HCT116 (cell line): ENCODE data around the gene GTF3C5.
"Not testable (repeated sequence)": the region's sequence is repeated elsewhere in the genome, so short reads cannot be mapped to it uniquely, and the experiment has no call there.

Experiments
- CBX3 ChIP-seq: IDR thresholded peaks from 2 replicates; pipeline ENCODE4 v1.6.1; 2012; ENCODE audit warnings: low read depth
- CEBPB ChIP-seq: IDR thresholded peaks from 2 replicates; pipeline ENCODE4 v1.6.1; 2012; ENCODE audit warnings: low read depth
- EGR1 ChIP-seq: IDR thresholded peaks from 2 replicates; pipeline ENCODE4 v1.6.1; 2012; ENCODE audit warnings: low read depth
- EZH2 ChIP-seq: fragments of 200-600 bp; sonication (generic); IDR thresholded peaks from 2 replicates; pipeline ENCODE4 v1.6.1; 2017; ENCODE audit warnings: antibody characterized with exemption, mixed run types
- POLR2A ChIP-seq: IDR thresholded peaks from 2 replicates; pipeline ENCODE4 v1.7.0; 2011; ENCODE audit warnings: borderline replicate concordance; ENCODE audit not compliant: insufficient read depth, insufficient read length; ENCODE audit errors: extremely low read depth
- POLR2AphosphoS5 ChIP-seq: IDR thresholded peaks from 2 replicates; pipeline ENCODE4 v1.6.1; 2011; ENCODE audit warnings: mild to moderate bottlenecking, low read depth, low read length, moderate library complexity
- SIN3A ChIP-seq: IDR thresholded peaks from 2 replicates; pipeline ENCODE4 v1.6.1; 2012; ENCODE audit warnings: low read depth
- YY1 ChIP-seq: IDR thresholded peaks from 2 replicates; pipeline ENCODE4 v1.6.1; 2011; ENCODE audit warnings: low read length, low read depth, moderate library complexity, mild to moderate bottlenecking; ENCODE audit not compliant: insufficient replicate concordance; ENCODE audit errors: extremely low read depth
- ZNF274 ChIP-seq: fragments of 200-500 bp; sonication (Bioruptor generic); IDR thresholded peaks from 2 replicates; pipeline ENCODE4 v1.6.1; 2014; ENCODE audit warnings: mild to moderate bottlenecking, low read depth, low read length, inconsistent platforms
- TF ChIP-seq, protein P1 (sequence below), 3 experiments: fragments of 200-600 bp in 1 of 3; sonication (generic) in 1 of 3; IDR thresholded peaks in 2 of 3; conservative IDR thresholded peaks in 1 of 3; 2 replicates each; pipeline ENCODE4 v1.5.1; 2012 to 2017; ENCODE audit warnings: low read depth in 2 of 3, low read length in 2 of 3, antibody characterized with exemption in 1 of 3, borderline replicate concordance in 1 of 3, control low read depth in 1 of 3, mild to moderate bottlenecking in 1 of 3, mixed read lengths in 1 of 3, mixed run types in 1 of 3, moderate library complexity in 1 of 3; ENCODE audit not compliant: insufficient read depth in 1 of 3
- TF ChIP-seq, protein P2 (sequence below): IDR thresholded peaks from 2 replicates; pipeline ENCODE4 v1.6.1; 2012
- TF ChIP-seq, protein P3 (sequence below): IDR thresholded peaks from 2 replicates; pipeline ENCODE4 v1.6.1; 2011; ENCODE audit warnings: mild to moderate bottlenecking, low read length, moderate library complexity; ENCODE audit not compliant: insufficient replicate concordance; ENCODE audit errors: extremely low read depth

DNA sequence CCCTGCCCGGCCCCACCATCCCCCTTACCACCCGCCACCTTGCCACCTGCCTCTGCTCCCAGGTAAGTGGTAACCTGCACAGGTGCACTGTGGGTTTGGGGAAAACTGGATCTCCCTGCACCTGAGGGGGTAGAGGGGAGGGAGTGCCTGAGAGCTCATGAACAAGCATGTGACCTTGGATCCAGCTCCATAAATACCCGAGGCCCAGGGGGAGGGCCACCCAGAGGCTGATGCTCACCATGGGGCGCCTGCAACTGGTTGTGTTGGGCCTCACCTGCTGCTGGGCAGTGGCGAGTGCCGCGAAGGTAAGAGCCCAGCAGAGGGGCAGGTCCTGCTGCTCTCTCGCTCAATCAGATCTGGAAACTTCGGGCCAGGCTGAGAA, 31.0 kb downstream of the GTF3C5 start, which contains the start of gene CEL:
- TF ChIP-seq, protein P1, sequence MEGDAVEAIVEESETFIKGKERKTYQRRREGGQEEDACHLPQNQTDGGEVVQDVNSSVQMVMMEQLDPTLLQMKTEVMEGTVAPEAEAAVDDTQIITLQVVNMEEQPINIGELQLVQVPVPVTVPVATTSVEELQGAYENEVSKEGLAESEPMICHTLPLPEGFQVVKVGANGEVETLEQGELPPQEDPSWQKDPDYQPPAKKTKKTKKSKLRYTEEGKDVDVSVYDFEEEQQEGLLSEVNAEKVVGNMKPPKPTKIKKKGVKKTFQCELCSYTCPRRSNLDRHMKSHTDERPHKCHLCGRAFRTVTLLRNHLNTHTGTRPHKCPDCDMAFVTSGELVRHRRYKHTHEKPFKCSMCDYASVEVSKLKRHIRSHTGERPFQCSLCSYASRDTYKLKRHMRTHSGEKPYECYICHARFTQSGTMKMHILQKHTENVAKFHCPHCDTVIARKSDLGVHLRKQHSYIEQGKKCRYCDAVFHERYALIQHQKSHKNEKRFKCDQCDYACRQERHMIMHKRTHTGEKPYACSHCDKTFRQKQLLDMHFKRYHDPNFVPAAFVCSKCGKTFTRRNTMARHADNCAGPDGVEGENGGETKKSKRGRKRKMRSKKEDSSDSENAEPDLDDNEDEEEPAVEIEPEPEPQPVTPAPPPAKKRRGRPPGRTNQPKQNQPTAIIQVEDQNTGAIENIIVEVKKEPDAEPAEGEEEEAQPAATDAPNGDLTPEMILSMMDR (IDR thresholded peaks at IDR 0.05 in 2 of 3, conservative IDR thresholded peaks at IDR 0.05 in 1 of 3; ENCODE audit: borderline replicate concordance in 1 of 3, insufficient read depth in 1 of 3, low read depth in 2 of 3, low read length in 2 of 3) = not testable (repeated sequence)
- not testable (repeated sequence) for TF ChIP-seq SIN3A, EZH2, CBX3, POLR2A, CEBPB, EGR1, POLR2AphosphoS5, YY1, ZNF274
- TF ChIP-seq, protein P2, sequence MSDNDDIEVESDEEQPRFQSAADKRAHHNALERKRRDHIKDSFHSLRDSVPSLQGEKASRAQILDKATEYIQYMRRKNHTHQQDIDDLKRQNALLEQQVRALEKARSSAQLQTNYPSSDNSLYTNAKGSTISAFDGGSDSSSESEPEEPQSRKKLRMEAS = not testable (repeated sequence)
- TF ChIP-seq, protein P3, sequence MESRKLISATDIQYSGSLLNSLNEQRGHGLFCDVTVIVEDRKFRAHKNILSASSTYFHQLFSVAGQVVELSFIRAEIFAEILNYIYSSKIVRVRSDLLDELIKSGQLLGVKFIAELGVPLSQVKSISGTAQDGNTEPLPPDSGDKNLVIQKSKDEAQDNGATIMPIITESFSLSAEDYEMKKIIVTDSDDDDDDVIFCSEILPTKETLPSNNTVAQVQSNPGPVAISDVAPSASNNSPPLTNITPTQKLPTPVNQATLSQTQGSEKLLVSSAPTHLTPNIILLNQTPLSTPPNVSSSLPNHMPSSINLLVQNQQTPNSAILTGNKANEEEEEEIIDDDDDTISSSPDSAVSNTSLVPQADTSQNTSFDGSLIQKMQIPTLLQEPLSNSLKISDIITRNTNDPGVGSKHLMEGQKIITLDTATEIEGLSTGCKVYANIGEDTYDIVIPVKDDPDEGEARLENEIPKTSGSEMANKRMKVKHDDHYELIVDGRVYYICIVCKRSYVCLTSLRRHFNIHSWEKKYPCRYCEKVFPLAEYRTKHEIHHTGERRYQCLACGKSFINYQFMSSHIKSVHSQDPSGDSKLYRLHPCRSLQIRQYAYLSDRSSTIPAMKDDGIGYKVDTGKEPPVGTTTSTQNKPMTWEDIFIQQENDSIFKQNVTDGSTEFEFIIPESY = not testable (repeated sequence)
